Natural killer cell (primary cell): ENCODE measurements around the gene MUC15. TPM values are rescaled to one million over a fixed set of nuclear protein-coding genes. Genes with fewer than 3 reads are reported as not detected.

Source experiments
- ATAC-seq, 3 donors: fragments of 150-1000 bp in 2 of 3; fragments of 200-7000 bp in 1 of 3; cut with Tn5 transposase; 1 replicate in 1 of 3; 2 replicates in 2 of 3; pipeline ENCODE4 v1.10.0; 2021; ENCODE audit warnings: mild to moderate bottlenecking in 2 of 3, moderate library complexity in 2 of 3
- DNase-seq, 2 donors: peaks; one replicate each; pipeline versions ENCODE4 v3.0.0 to v3.0.0-alpha.2; 2013 to 2021; ENCODE audit warnings: mixed read lengths in 1 of 2
- H3K27ac ChIP-seq: one replicate; pipeline ENCODE4 v1.5.1; 2013; ENCODE audit warnings: mild to moderate bottlenecking, low read length
- H3K27me3 ChIP-seq: one replicate; pipeline ENCODE4 v1.6.1; 2013; ENCODE audit warnings: low read length; ENCODE audit not compliant: control insufficient read depth, insufficient read depth
- H3K36me3 ChIP-seq: one replicate; pipeline ENCODE4 v1.6.1; 2013; ENCODE audit warnings: low read length; ENCODE audit not compliant: control insufficient read depth, insufficient read depth
- H3K4me1 ChIP-seq: one replicate; pipeline ENCODE4 v1.6.1; 2013; ENCODE audit warnings: low read length; ENCODE audit not compliant: control insufficient read depth, insufficient read depth
- H3K4me3 ChIP-seq: one replicate; pipeline ENCODE4 v1.5.1; 2013; ENCODE audit warnings: low read length
- H3K9me3 ChIP-seq: one replicate; pipeline ENCODE4 v1.6.1; 2013; ENCODE audit warnings: low read length; ENCODE audit not compliant: control insufficient read depth, insufficient read depth
- H3K27ac Mint-ChIP-seq, 2 donors: one replicate each; pipeline ENCODE4 v1.8.0; 2022; ENCODE audit warnings: mild to moderate bottlenecking in 2 of 2, mixed read lengths in 2 of 2, moderate library complexity in 1 of 2
- H3K27me3 Mint-ChIP-seq, 2 donors: one replicate each; pipeline ENCODE4 v1.8.0; 2022; ENCODE audit warnings: low read depth in 2 of 2, mixed read lengths in 2 of 2
- H3K36me3 Mint-ChIP-seq: one replicate; pipeline ENCODE4 v1.8.0; 2022; ENCODE audit warnings: mixed read lengths
- H3K4me1 Mint-ChIP-seq, 2 donors: one replicate each; pipeline ENCODE4 v1.8.0; 2022; ENCODE audit warnings: mixed read lengths in 2 of 2
- H3K4me3 Mint-ChIP-seq: one replicate; pipeline ENCODE4 v1.8.0; 2022; ENCODE audit warnings: mild to moderate bottlenecking, moderate library complexity, mixed read lengths
- H3K9me3 Mint-ChIP-seq, 2 donors: one replicate each; pipeline ENCODE4 v1.8.0; 2022; ENCODE audit warnings: mixed read lengths in 2 of 2
- WGBS: methylation state at CpG from one replicate; pipeline ENCODE4 v1.1.7; 2013; ENCODE audit warnings: missing lambda C conversion rate; ENCODE audit not compliant: insufficient coverage; 5-methylcytosine and 5-hydroxymethylcytosine counted together
- intact Hi-C: fragments of 100-400 bp; cut with micrococcal nuclease; formaldehyde crosslinking; loops from one replicate; pipeline ENCODE4 v1.14.2; 2022
- total RNA-seq, 4 donors: library from RNA; stranded (reverse); fragments of 120-200 nt in 1 of 4; gene quantifications; one replicate each; pipeline versions ENCODE4 v1.2.3 to v1.2.4, GENCODE V29; 2013 to 2022
- TF ChIP-seq, protein P1 (sequence below): fragments of 200-600 bp; IDR thresholded peaks from one replicate; pipeline ENCODE4 v1.8.0; 2022; ENCODE audit warnings: antibody characterized with exemption

MUC15 gene
- total RNA-seq, 3 donors from 2014 or later (not counting 1 experiment from before 2014, with no cell fraction given): not detected

DNA sequence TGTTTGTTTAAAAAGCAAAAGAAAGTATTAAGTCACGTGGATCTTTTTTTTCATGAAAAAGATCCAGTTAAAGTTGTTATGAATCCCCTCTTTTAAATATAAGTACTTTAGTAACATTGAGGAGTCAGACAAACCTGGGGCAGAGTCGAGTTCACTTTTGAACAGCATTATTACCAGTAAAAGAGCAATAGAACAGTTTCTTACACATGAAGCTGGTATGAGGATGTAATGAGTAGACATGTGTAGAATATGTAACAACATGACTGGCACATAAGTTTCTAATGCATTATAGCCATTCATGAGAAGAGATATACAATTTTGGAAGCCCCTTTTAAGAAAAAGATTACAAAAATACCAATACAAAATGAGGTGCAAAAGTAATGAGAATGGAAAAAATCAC lies 7.6 kb upstream of the MUC15 start:
- H3K27me3 ChIP-seq: no peaks in the 10 kb centered on the region
- no peaks in the 10 kb centered on the region for H3K9me3 ChIP-seq
- H3K4me1 Mint-ChIP-seq: no peaks in the 10 kb centered on the region
- H3K9me3 Mint-ChIP-seq: no peaks in the 10 kb centered on the region
- H3K4me3 Mint-ChIP-seq: no peak overlapping the region
- DNase-seq: no peak
- no peaks in the 10 kb centered on the region for H3K36me3 ChIP-seq
- no peak overlapping the region for H3K4me3 ChIP-seq
- H3K27ac Mint-ChIP-seq: no peak overlapping the region
- H3K4me1 ChIP-seq: no peaks in the 10 kb centered on the region
- H3K27me3 Mint-ChIP-seq: no peaks in the 10 kb centered on the region
- intact Hi-C loops: no loop called here
- H3K36me3 Mint-ChIP-seq: no peaks in the 10 kb centered on the region
- H3K27ac ChIP-seq: no peak overlapping the region
- no peak for ATAC-seq
- no CpG with 5 or more reads among the region's 2 CpGs for WGBS
- TF ChIP-seq, protein P1, sequence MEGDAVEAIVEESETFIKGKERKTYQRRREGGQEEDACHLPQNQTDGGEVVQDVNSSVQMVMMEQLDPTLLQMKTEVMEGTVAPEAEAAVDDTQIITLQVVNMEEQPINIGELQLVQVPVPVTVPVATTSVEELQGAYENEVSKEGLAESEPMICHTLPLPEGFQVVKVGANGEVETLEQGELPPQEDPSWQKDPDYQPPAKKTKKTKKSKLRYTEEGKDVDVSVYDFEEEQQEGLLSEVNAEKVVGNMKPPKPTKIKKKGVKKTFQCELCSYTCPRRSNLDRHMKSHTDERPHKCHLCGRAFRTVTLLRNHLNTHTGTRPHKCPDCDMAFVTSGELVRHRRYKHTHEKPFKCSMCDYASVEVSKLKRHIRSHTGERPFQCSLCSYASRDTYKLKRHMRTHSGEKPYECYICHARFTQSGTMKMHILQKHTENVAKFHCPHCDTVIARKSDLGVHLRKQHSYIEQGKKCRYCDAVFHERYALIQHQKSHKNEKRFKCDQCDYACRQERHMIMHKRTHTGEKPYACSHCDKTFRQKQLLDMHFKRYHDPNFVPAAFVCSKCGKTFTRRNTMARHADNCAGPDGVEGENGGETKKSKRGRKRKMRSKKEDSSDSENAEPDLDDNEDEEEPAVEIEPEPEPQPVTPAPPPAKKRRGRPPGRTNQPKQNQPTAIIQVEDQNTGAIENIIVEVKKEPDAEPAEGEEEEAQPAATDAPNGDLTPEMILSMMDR: no peak

GRCh38 chr11:26578998-26579661 lies 7.1 kb upstream of the MUC15 start:
- Mint-ChIP-seq H3K4me3 (no peak overlapping the region), H3K36me3 (no peaks in the 10 kb centered on the region), H3K9me3 (no peaks in the 10 kb centered on the region), H3K27ac (no peak overlapping the region), H3K27me3 (no peaks in the 10 kb centered on the region), H3K4me1 (no peaks in the 10 kb centered on the region)
- no peaks in the 10 kb centered on the region for H3K9me3 ChIP-seq
- DNase-seq (no peak), ATAC-seq (no peak)
- H3K4me1 ChIP-seq: no peaks in the 10 kb centered on the region
- TF ChIP-seq, protein P1: no peak
- H3K4me3 ChIP-seq: no peak overlapping the region
- intact Hi-C loops: no loop called here
- H3K27ac ChIP-seq: no peak overlapping the region
- WGBS: 70% methylated on average over 1 of the region's 1 CpG
- H3K36me3 ChIP-seq: no peaks in the 10 kb centered on the region
- no peaks in the 10 kb centered on the region for H3K27me3 ChIP-seq

DNA sequence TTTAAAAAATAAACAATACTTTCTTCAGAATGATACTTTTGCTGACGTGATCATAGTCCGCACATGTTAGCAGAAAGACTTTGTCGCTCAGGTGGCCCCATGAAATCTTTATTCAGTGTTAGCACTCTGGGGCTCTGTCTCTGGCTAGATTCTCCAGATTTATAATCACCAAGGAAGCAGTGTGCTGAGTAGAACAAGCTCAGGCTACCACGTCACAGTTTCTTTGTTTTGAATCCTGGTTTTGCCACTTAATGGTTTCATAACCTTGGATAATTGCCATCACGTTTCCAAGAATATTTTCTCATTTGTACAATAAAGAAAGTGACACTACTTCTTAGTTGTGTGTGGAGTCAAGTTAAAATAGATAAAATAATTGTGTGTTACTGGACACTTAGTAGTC lies 3.9 kb upstream of the MUC15 start:
- no peaks in the 10 kb centered on the region for H3K9me3 ChIP-seq
- ATAC-seq (no peak), DNase-seq (no peak)
- TF ChIP-seq, protein P1: no peak
- H3K36me3 ChIP-seq: no peaks in the 10 kb centered on the region
- H3K4me3 ChIP-seq: no peak overlapping the region
- Mint-ChIP-seq H3K4me1 (no peaks in the 10 kb centered on the region), H3K27ac (no peak overlapping the region), H3K36me3 (no peaks in the 10 kb centered on the region), H3K27me3 (no peaks in the 10 kb centered on the region), H3K9me3 (peaks cover 3% of the 10 kb centered on the region in 2 donors), H3K4me3 (no peak overlapping the region)
- no peaks in the 10 kb centered on the region for H3K27me3 ChIP-seq
- H3K4me1 ChIP-seq: no peaks in the 10 kb centered on the region
- 91% methylated on average over 4 of the region's 5 CpGs for WGBS
- intact Hi-C loops: no loop called here
- H3K27ac ChIP-seq: no peak overlapping the region

DNA sequence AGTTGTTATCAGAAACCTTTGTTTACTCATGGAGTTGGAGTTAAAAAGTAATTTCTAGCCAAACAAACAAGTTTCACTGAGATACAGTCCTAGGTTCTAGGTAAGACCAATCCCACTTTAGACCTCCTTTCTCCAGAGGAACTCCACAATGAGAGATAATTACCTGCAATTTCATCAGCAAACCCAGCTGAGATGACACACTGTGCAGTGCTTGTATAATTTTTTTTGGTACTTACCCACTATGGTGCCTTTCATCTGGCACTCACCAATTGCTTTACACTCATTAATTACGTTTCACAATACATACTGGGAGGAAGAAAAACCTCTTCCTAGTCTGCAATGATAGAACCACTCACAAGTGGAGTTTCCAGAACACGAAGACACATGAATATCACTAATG lies 1.8 kb upstream of the MUC15 start:
- Histone ChIP-seq H3K9me3 (no peaks in the 10 kb centered on the region), H3K4me1 (no peaks in the 10 kb centered on the region), H3K4me3 (no peak overlapping the region), H3K27me3 (no peaks in the 10 kb centered on the region), H3K36me3 (no peaks in the 10 kb centered on the region), H3K27ac (no peak overlapping the region)
- Mint-ChIP-seq H3K27me3 (no peaks in the 10 kb centered on the region), H3K9me3 (peaks cover 3% of the 10 kb centered on the region in 2 donors), H3K36me3 (no peaks in the 10 kb centered on the region), H3K4me3 (no peak overlapping the region), H3K4me1 (no peaks in the 10 kb centered on the region), H3K27ac (no peak overlapping the region)
- DNase-seq (no peak), ATAC-seq (no peak)
- intact Hi-C loops: no loop called here
- 69% methylated on average over 2 of the region's 2 CpGs for WGBS
- TF ChIP-seq, protein P1: no peak
